ENCODE measurements around the gene MYO18A. TPM values are rescaled to one million over a fixed set of nuclear protein-coding genes. Genes with fewer than 3 reads are reported as not detected.
A peak's percentile ranks its signal among the peaks of the same experiment; 100 is the strongest.

The MYO18A gene
- total and polyA plus RNA-seq, 10 of the 15 experiments (the other 5 are each of a cell fraction or from before 2014, with no cell fraction given), result 2.9 to 66.0 (median 24.5) TPM

- no peaks in the 10 kb centered on the region for H3K9me3 ChIP-seq (replicated peaks; ENCODE audit: control insufficient read depth, insufficient read depth, low read length)
- ATAC-seq, result peak; percentile 77
- peak overlapping the region; percentile 86 for H3K4me2 ChIP-seq (ENCODE audit: control insufficient read depth, insufficient read depth)
- SMC1A ChIA-PET (ENCODE audit: uncharacterized antibody, unreplicated experiment), result interaction anchor here (2.0 to 9.2 kb wide), 4 partner anchors 10 to 53 kb away, joined by 8 to 158 read pairs (median 9); no protein-coding TSS in a partner anchor
- H3K27ac ChIP-seq (ENCODE audit: control insufficient read depth, insufficient read depth), result peak overlapping the region; percentile 63
- no TSS peak for BruUV-seq (replicated peaks)
- in situ Hi-C loops (cut with MboI), result no loop called here
- 2% methylated on average over 43 of the region's 51 CpGs for WGBS (ENCODE audit: insufficient coverage, insufficient replicate concordance, low lambda C conversion rate, missing lambda C conversion rate)
- no peaks in the 10 kb centered on the region for H4K20me1 ChIP-seq (ENCODE audit: control insufficient read depth, insufficient read depth)
- no peaks in the 10 kb centered on the region for H3K27me3 ChIP-seq (replicated peaks in 1 of 2; ENCODE audit: control insufficient read depth in 2 of 2, insufficient read depth in 2 of 2, low read length in 1 of 2)
- peak overlapping the region; percentile 82 for H3K9ac ChIP-seq (ENCODE audit: control insufficient read depth, insufficient read depth, low read length)
- peak overlapping the region; percentile 68; the same call in 1 of the 2 replicates for H3K4me3 ChIP-seq
- H3K79me2 ChIP-seq (ENCODE audit: control insufficient read depth, insufficient read depth, low read length), result peaks cover 3% of the 10 kb centered on the region; the same call in 1 of the 2 replicates
- peak overlapping the region; percentile 78 for H2AFZ ChIP-seq (ENCODE audit: control insufficient read depth, low read depth, low read length)
- peak; percentile 56 for FAIRE-seq
- RAD21 ChIA-PET (ENCODE audit: unreplicated experiment), result interaction anchor here (0.7 to 10.4 kb wide), 12 partner anchors 9 to 225 kb away, joined by 3 to 207 read pairs (median 4); partner anchors contain the start of gene PHF12
- CTCF ChIA-PET, result interaction anchor here (0.6 to 12.9 kb wide), 17 partner anchors 9 to 488 kb away, joined by 3 to 260 read pairs (median 3); no protein-coding TSS in a partner anchor
- H3K4me1 ChIP-seq (ENCODE audit: control insufficient read depth, insufficient read depth, low read length), result peaks cover 17% of the 10 kb centered on the region
- H3K36me3 ChIP-seq (ENCODE audit: control insufficient read depth in 2 of 2, insufficient read depth in 2 of 2, low read length in 1 of 2), result no peaks in the 10 kb centered on the region
- no peak for DNase-seq (ENCODE audit: low read depth, low spot score)
- intact Hi-C loops (cut with micrococcal nuclease; ENCODE audit: unreplicated experiment), result no loop called here
- POLR2A ChIA-PET, result interaction anchor here (0.6 to 3.1 kb wide), 8 partner anchors 19 to 225 kb away, joined by 3 to 54 read pairs (median 6); no protein-coding TSS in a partner anchor
- TF ChIP-seq TCF12 (IDR thresholded peaks at IDR 0.05; ENCODE audit: low read depth, low read length) (0 out of 2 replicates have a peak, but pooled peaks have one; percentile 24), NFXL1 (IDR thresholded peaks at IDR 0.05; ENCODE audit: borderline replicate concordance) (peak; percentile 88), IKZF2 (IDR thresholded peaks at IDR 0.05) (0 out of 4 replicates have a peak, but pooled peaks of 1 of the 2 experiments have one; percentile 35), NFYB (IDR thresholded peaks at IDR 0.05; ENCODE audit: insufficient read depth, low read depth, low read length) (no peak), CHD4 (IDR thresholded peaks at IDR 0.05) (no peak), HDAC6 (IDR thresholded peaks at IDR 0.05; ENCODE audit: unreplicated experiment) (no peak), SMAD1 (IDR thresholded peaks at IDR 0.05; ENCODE audit: low read depth, partially characterized antibody) (no peak), BMI1 (IDR thresholded peaks at IDR 0.05; ENCODE audit: borderline replicate concordance) (no peak), HDGF (IDR thresholded peaks at IDR 0.05) (peak; percentile 38; the same call in 1 of the 2 replicates), CBX3 (IDR thresholded peaks at IDR 0.05; ENCODE audit: borderline replicate concordance, low read depth) (no peak), MTA2 (IDR thresholded peaks at IDR 0.05; ENCODE audit: low read depth) (no peak), NR2C1 (IDR thresholded peaks at IDR 0.05) (peak; percentile 53; the same call in 1 of the 2 replicates), ASH2L (IDR thresholded peaks at IDR 0.05; ENCODE audit: borderline replicate concordance, low read depth) (no peak), RAD51 (IDR thresholded peaks at IDR 0.05) (peak; percentile 51; the same call in 1 of the 2 replicates)
- TF ChIP-seq, protein P1, sequence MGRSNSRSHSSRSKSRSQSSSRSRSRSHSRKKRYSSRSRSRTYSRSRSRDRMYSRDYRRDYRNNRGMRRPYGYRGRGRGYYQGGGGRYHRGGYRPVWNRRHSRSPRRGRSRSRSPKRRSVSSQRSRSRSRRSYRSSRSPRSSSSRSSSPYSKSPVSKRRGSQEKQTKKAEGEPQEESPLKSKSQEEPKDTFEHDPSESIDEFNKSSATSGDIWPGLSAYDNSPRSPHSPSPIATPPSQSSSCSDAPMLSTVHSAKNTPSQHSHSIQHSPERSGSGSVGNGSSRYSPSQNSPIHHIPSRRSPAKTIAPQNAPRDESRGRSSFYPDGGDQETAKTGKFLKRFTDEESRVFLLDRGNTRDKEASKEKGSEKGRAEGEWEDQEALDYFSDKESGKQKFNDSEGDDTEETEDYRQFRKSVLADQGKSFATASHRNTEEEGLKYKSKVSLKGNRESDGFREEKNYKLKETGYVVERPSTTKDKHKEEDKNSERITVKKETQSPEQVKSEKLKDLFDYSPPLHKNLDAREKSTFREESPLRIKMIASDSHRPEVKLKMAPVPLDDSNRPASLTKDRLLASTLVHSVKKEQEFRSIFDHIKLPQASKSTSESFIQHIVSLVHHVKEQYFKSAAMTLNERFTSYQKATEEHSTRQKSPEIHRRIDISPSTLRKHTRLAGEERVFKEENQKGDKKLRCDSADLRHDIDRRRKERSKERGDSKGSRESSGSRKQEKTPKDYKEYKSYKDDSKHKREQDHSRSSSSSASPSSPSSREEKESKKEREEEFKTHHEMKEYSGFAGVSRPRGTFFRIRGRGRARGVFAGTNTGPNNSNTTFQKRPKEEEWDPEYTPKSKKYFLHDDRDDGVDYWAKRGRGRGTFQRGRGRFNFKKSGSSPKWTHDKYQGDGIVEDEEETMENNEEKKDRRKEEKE (IDR thresholded peaks at IDR 0.05), result no peak
- TF ChIP-seq, protein P2, sequence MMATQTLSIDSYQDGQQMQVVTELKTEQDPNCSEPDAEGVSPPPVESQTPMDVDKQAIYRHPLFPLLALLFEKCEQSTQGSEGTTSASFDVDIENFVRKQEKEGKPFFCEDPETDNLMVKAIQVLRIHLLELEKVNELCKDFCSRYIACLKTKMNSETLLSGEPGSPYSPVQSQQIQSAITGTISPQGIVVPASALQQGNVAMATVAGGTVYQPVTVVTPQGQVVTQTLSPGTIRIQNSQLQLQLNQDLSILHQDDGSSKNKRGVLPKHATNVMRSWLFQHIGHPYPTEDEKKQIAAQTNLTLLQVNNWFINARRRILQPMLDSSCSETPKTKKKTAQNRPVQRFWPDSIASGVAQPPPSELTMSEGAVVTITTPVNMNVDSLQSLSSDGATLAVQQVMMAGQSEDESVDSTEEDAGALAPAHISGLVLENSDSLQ (IDR thresholded peaks at IDR 0.05), result no peak
These were observed 3.4 kb downstream of the MYO18A start for GRCh38 chr17:29176558-29177351.

Measured in GM12878 (cell line).